ENCODE data around the gene AKAP8L. TPM values are rescaled to one million over a fixed set of nuclear protein-coding genes. Genes with fewer than 3 reads are reported as not detected.
A peak's percentile ranks its signal among the peaks of the same experiment; 100 is the strongest.

The AKAP8L gene, protein sequence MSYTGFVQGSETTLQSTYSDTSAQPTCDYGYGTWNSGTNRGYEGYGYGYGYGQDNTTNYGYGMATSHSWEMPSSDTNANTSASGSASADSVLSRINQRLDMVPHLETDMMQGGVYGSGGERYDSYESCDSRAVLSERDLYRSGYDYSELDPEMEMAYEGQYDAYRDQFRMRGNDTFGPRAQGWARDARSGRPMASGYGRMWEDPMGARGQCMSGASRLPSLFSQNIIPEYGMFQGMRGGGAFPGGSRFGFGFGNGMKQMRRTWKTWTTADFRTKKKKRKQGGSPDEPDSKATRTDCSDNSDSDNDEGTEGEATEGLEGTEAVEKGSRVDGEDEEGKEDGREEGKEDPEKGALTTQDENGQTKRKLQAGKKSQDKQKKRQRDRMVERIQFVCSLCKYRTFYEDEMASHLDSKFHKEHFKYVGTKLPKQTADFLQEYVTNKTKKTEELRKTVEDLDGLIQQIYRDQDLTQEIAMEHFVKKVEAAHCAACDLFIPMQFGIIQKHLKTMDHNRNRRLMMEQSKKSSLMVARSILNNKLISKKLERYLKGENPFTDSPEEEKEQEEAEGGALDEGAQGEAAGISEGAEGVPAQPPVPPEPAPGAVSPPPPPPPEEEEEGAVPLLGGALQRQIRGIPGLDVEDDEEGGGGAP
- 52.2 and 89.9 TPM in 2 replicates for total RNA-seq

DNA sequence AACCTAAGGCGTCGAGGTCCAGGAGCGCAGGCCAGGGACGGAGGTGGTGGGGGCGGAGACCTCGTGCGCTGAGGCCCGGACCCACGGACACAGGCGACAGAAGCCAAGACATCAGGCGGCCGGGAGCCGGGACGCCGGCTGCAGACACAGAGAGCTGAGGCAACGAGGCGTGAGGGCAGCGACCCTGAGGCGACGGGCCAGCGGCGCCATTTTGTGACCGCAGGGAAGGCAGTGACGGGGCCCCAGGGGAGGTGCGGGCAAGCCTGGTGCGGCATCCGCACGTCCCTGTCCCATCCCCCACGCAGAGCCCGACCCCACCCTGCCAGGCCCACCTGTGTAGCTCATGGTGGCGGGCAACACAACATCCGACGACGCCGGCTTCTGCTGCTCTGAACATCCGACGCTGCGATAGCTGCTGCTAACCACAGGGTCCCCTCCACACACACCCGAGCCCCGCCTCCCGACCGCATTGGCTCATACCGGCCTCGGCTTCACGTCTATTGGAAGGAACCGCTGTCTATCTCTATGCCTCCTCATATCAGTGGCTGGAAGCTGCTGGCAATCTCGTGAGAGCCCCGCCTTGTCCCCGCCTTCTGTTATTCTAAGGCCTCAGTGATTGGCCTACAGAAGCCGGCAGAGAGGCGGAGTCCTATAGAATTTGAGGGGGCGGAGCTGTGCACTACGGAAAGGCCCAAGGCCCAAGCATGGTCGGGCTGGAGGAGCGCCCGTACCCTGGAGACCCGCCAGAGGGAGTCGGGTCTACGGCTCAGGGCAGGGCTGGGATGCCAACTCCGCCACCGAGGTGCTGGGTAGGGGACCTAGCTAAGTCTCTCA is at the start of gene AKAP8L:
Gene AKAP8L (minus strand): TSS at position 410 of the 834 bp plus-strand sequence. CDS start 65 bp downstream, at position 345.
- H3K4me3 ChIP-seq (ENCODE audit: low read depth, low read length) = peak within 1 kb of the TSS; percentile 97
- peak; percentile 97 for DNase-seq (ENCODE audit: low read depth)
- TF ChIP-seq, protein P1, sequence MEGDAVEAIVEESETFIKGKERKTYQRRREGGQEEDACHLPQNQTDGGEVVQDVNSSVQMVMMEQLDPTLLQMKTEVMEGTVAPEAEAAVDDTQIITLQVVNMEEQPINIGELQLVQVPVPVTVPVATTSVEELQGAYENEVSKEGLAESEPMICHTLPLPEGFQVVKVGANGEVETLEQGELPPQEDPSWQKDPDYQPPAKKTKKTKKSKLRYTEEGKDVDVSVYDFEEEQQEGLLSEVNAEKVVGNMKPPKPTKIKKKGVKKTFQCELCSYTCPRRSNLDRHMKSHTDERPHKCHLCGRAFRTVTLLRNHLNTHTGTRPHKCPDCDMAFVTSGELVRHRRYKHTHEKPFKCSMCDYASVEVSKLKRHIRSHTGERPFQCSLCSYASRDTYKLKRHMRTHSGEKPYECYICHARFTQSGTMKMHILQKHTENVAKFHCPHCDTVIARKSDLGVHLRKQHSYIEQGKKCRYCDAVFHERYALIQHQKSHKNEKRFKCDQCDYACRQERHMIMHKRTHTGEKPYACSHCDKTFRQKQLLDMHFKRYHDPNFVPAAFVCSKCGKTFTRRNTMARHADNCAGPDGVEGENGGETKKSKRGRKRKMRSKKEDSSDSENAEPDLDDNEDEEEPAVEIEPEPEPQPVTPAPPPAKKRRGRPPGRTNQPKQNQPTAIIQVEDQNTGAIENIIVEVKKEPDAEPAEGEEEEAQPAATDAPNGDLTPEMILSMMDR (conservative IDR thresholded peaks at IDR 0.05; ENCODE audit: low read depth, low read length) = peak; percentile 70

DNA sequence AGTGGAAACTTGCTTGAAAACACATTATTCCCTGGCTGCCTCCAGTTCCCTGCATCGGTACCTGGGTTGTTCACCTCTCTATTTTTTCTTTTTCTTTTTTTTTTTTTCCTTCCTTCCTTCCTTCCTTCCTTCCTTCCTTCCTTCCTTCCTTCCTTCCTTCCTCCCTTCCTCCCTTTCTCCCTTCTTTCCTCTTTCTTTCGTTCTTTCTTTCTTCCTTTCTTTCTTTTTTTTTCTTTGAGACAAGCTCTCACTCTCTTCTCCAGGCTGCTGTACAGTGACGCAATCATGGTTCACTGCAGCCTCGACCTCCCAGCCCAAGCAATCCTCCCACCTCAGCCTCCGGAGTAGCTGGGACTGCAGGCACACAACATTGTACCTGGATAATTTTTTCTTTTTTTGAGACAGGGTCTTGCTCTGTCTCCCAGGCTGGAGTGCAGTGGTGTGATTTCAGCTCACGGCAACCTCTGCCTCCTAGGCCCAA is 49.0 kb upstream of the AKAP8L start:
- no peak for DNase-seq (ENCODE audit: low read depth)
- no peak overlapping the region for H3K4me3 ChIP-seq (ENCODE audit: low read depth, low read length)
- TF ChIP-seq, protein P1 (conservative IDR thresholded peaks at IDR 0.05; ENCODE audit: low read depth, low read length) = no peak

DNA sequence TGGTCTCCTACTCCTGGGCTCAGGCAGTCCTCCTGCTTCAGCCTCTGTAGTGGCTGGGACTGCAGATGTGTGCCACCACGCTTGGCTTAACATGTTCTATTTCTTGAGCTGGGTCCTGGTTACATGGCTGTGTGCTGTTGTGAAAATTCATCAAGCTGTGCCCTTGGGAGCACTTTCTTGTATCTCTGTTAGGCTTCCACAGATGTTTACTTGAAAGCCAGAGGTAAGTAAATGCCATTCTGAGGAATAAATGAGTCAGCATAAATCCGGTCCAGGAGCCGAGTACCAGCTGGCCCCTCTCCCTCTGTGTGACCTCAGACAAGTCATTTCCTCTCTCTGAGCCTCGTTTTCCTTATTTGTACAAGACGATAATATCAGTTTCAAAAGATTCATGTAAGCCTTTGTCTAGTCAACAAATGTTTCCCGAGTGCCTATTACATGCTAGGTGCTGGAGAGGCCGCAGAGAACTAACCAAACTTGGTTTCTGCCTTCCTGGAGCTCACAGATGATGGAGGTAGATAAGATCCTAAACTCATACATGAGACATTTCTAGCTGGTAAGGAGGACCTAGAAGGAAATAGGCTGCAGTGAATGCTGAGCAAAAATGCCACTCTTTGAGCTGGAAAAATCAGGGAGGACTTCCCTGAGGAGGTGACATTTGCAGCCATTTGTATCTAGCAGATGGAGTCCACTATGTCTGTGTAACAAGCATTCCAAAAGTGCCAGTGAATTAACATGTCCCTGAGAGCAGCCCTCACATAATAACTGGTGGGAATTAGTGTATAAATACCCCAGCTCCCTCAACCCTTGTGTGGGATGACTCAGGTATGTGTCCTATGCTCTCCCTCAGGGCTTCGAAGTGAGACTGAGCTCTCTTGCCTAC is 48.3 kb upstream of the AKAP8L start:
- DNase-seq (ENCODE audit: low read depth) = no peak
- H3K4me3 ChIP-seq (ENCODE audit: low read depth, low read length) = no peak overlapping the region
- TF ChIP-seq, protein P1 (conservative IDR thresholded peaks at IDR 0.05; ENCODE audit: low read depth, low read length) = no peak

DNA sequence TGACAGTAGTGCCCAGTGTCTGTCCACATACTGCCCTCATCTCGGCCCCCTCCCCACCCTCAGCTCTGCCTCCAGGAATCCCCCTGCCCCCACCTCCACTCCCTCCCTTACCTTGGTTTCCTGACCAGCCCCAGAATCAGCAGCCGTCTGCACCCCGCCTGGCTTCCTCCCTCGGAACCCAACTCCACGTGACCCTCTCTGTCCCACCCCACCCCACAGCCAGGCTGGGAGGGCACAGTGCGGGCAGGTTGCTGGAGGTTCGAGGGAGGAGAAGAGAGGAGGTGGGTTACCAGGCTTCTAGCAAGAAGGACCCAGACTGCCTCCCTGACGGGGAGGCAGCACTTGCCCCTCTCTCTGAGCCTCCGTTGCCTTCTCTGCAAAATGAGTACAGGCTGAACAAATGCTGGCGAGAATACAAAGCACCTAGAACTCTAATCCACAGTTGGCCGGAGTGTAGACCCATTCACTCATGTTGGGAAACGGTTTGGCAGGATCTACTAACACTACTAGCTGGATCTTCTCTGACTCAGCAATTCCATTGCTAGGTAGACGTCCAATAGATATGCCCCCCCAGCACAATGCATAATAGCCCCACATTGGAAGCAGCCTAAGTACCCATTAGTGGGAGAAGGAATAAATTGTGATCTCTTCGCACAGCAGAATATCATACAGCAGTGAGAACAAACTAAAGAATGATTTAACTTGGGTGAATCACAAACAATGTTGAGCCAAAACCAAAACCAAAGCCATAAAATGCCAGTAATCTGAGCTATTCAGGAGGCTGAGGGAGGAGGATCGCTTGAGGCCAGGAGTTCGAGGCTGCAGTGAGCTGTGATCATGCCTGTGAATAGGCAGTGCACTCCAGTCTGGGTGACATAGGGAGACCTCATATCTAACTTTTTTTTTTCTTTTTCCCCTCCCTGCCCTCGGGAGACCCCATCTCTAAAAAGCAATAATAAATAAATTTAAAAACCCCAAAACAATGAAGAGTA is 45.9 kb upstream of the AKAP8L start, which contains the start of gene RASAL3:
Gene RASAL3 (minus strand): TSS at position 151 of the 992 bp plus-strand sequence. CDS start 186 bp downstream, outside the sequence.
- no peak within 1 kb of the TSS for H3K4me3 ChIP-seq (ENCODE audit: low read depth, low read length)
- TF ChIP-seq, protein P1 (conservative IDR thresholded peaks at IDR 0.05; ENCODE audit: low read depth, low read length) = no peak
- no peak for DNase-seq (ENCODE audit: low read depth)

DNA sequence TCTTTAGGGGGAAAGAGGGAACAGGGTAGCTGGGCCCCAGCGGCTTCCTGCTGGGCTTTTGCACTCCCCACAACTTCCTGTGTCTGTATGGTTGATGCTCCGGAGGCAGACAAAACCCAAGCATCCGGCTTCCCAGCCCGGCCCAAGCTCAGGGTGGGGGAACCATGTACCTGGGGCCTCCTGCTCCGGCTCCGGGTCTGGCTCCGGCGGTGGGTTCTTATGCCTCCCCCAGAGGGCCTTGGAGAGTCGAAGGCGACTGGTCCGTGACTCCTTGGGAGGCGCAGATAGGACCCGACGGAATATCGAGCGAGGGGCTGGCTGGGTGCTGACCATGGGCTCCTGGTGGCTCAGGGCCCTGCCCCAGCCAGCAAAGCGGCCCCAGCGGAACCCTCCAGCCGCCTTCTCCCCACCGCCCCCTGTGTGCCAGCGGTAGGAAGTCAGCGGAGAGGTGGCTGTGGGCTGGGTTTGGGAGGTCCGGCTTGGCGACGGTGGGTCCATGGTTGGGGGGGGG is 45.1 kb upstream of the AKAP8L start:
- no peak overlapping the region for H3K4me3 ChIP-seq (ENCODE audit: low read depth, low read length)
- TF ChIP-seq, protein P1 (conservative IDR thresholded peaks at IDR 0.05; ENCODE audit: low read depth, low read length) = no peak
- DNase-seq (ENCODE audit: low read depth) = no peak

Measured in epithelial cell of proximal tubule (primary cell).